Skeletal muscle satellite cell (primary cell): Measurements from ENCODE around the gene DNAH8. TPM values are rescaled to one million over a fixed set of nuclear protein-coding genes. Genes with fewer than 3 reads are reported as not detected.

Source experiments
- H3K27me3 ChIP-seq: 2 replicates; pipeline ENCODE4 v1.7.0; 2013; ENCODE audit warnings: low read length; ENCODE audit not compliant: control insufficient read depth, insufficient read depth
- H3K36me3 ChIP-seq: 2 replicates; pipeline ENCODE4 v1.7.0; 2013; ENCODE audit warnings: mild to moderate bottlenecking, control low read depth, low read length; ENCODE audit not compliant: insufficient read depth
- H3K4me1 ChIP-seq: 2 replicates; pipeline ENCODE4 v1.7.0; 2013; ENCODE audit warnings: low read length; ENCODE audit not compliant: control insufficient read depth, insufficient read depth
- H3K4me2 ChIP-seq: 2 replicates; pipeline ENCODE4 v1.7.0; 2013; ENCODE audit warnings: mild to moderate bottlenecking, low read length
- H3K4me3 ChIP-seq: 2 replicates; pipeline ENCODE4 v1.7.0; 2013; ENCODE audit warnings: low read length
- H3K9ac ChIP-seq: 2 replicates; pipeline ENCODE4 v1.7.0; 2013; ENCODE audit warnings: mild to moderate bottlenecking, low read depth, low read length, moderate library complexity
- H3K9me3 ChIP-seq: replicated peaks from 2 replicates; pipeline ENCODE4 v1.7.0; 2013; ENCODE audit warnings: mild to moderate bottlenecking, control low read depth, low read length
- total RNA-seq: library from RNA; depleted of rRNA; stranded (reverse); fragments of >200 nt; gene quantifications from 2 replicates; pipeline ENCODE4 v1.2.3, GENCODE V29; 2012; rRNA removed

DNAH8 gene
- not detected in 2 replicates for total RNA-seq

- H3K4me2 ChIP-seq: peak within 1 kb of the TSS; percentile 80
- no peaks in the 10 kb centered on the region for H3K36me3 ChIP-seq
- H3K4me1 ChIP-seq: no peaks in the 10 kb centered on the region
- H3K4me3 ChIP-seq: peak within 1 kb of the TSS; percentile 59
- peaks cover 50% of the 10 kb centered on the region for H3K27me3 ChIP-seq
- no peak within 1 kb of the TSS for H3K9ac ChIP-seq
- H3K9me3 ChIP-seq: no peaks in the 10 kb centered on the region
These were observed at the start of gene DNAH8 for GRCh38 chr6:38715016-38715689. DNAH8 (plus strand) TSS chr6:38715311; CDS start chr6:38722810, 7,499 bp downstream.

- H3K36me3 ChIP-seq: peaks cover 19% of the 10 kb centered on the region
- H3K9me3 ChIP-seq: no peaks in the 10 kb centered on the region
- H3K4me2 ChIP-seq: no peak overlapping the region
- H3K27me3 ChIP-seq: no peaks in the 10 kb centered on the region
- H3K4me3 ChIP-seq: no peak overlapping the region
- H3K9ac ChIP-seq: no peak overlapping the region
- H3K4me1 ChIP-seq: no peaks in the 10 kb centered on the region
These were observed 43.1 kb upstream of the DNAH8 start for GRCh38 chr6:38671885-38672467.

- H3K9me3 ChIP-seq: no peaks in the 10 kb centered on the region
- no peak overlapping the region for H3K4me2 ChIP-seq
- no peaks in the 10 kb centered on the region for H3K27me3 ChIP-seq
- no peaks in the 10 kb centered on the region for H3K4me1 ChIP-seq
- H3K9ac ChIP-seq: no peak overlapping the region
- no peak overlapping the region for H3K4me3 ChIP-seq
- peaks cover 27% of the 10 kb centered on the region for H3K36me3 ChIP-seq
These were observed 41.5 kb upstream of the DNAH8 start for GRCh38 chr6:38673397-38674165.

- Histone ChIP-seq H3K4me2 (no peak overlapping the region), H3K4me1 (no peaks in the 10 kb centered on the region), H3K9ac (no peak overlapping the region), H3K4me3 (no peak overlapping the region), H3K36me3 (peaks cover 31% of the 10 kb centered on the region), H3K9me3 (no peaks in the 10 kb centered on the region), H3K27me3 (no peaks in the 10 kb centered on the region)
These were observed 38.7 kb upstream of the DNAH8 start for GRCh38 chr6:38676236-38676973.

- H3K27me3 ChIP-seq: no peaks in the 10 kb centered on the region
- H3K4me2 ChIP-seq: no peak overlapping the region
- no peaks in the 10 kb centered on the region for H3K4me1 ChIP-seq
- H3K9me3 ChIP-seq: no peaks in the 10 kb centered on the region
- peaks cover 37% of the 10 kb centered on the region for H3K36me3 ChIP-seq
- no peak overlapping the region for H3K9ac ChIP-seq
- H3K4me3 ChIP-seq: no peak overlapping the region
These were observed 38.1 kb upstream of the DNAH8 start for GRCh38 chr6:38676974-38677544.

GRCh38 chr6:38678178-38678760 lies 36.8 kb upstream of the DNAH8 start:
- Histone ChIP-seq H3K4me2 (no peak overlapping the region), H3K9me3 (no peaks in the 10 kb centered on the region), H3K36me3 (peaks cover 47% of the 10 kb centered on the region), H3K4me1 (no peaks in the 10 kb centered on the region), H3K4me3 (no peak overlapping the region), H3K9ac (no peak overlapping the region), H3K27me3 (no peaks in the 10 kb centered on the region)

GRCh38 chr6:38679668-38680067 lies 35.4 kb upstream of the DNAH8 start:
- Histone ChIP-seq H3K9ac (no peak overlapping the region), H3K36me3 (peaks cover 50% of the 10 kb centered on the region), H3K4me3 (no peak overlapping the region), H3K27me3 (no peaks in the 10 kb centered on the region), H3K4me2 (no peak overlapping the region), H3K9me3 (no peaks in the 10 kb centered on the region), H3K4me1 (no peaks in the 10 kb centered on the region)

GRCh38 chr6:38681850-38682249 lies 33.3 kb upstream of the DNAH8 start:
- H3K4me1 ChIP-seq: peaks cover 7% of the 10 kb centered on the region
- H3K36me3 ChIP-seq: peaks cover 34% of the 10 kb centered on the region
- H3K9me3 ChIP-seq: no peaks in the 10 kb centered on the region
- H3K9ac ChIP-seq: no peak overlapping the region
- H3K4me2 ChIP-seq: no peak overlapping the region
- no peak overlapping the region for H3K4me3 ChIP-seq
- no peaks in the 10 kb centered on the region for H3K27me3 ChIP-seq

GRCh38 chr6:38684237-38684636 lies 30.9 kb upstream of the DNAH8 start:
- H3K9me3 ChIP-seq: no peaks in the 10 kb centered on the region
- H3K36me3 ChIP-seq: peaks cover 22% of the 10 kb centered on the region
- peaks cover 7% of the 10 kb centered on the region for H3K4me1 ChIP-seq
- H3K9ac ChIP-seq: no peak overlapping the region
- no peak overlapping the region for H3K4me3 ChIP-seq
- H3K27me3 ChIP-seq: no peaks in the 10 kb centered on the region
- no peak overlapping the region for H3K4me2 ChIP-seq

- H3K4me1 ChIP-seq: peaks cover 7% of the 10 kb centered on the region
- H3K4me3 ChIP-seq: no peak overlapping the region
- no peak overlapping the region for H3K4me2 ChIP-seq
- no peaks in the 10 kb centered on the region for H3K9me3 ChIP-seq
- H3K36me3 ChIP-seq: peaks cover 22% of the 10 kb centered on the region
- no peak overlapping the region for H3K9ac ChIP-seq
- H3K27me3 ChIP-seq: no peaks in the 10 kb centered on the region
These were observed 30.2 kb upstream of the DNAH8 start for GRCh38 chr6:38684904-38685303.
